ENCODE results near the gene CPN2.

Gene CPN2

DNA sequence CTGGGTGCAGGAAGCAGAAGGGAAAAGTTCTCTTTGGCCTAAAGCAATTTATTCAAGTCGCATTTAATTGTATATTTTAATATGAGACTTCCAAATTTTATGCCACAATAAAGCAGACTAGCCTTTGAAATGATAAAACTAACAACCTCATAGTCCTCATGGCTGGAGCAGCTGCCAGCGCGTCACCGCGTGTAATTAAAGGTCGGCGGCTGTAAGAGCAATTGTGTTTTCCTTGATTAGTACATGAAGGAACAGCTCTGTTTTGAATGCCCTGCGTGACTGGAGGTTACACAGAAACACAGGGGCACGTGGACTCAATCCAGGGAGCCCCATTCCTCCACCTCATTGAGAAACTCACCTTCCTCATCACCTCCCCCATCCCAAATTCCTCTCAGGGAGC is 28.5 kb upstream of the CPN2 start:
- H3K27ac ChIP-seq (ENCODE audit: low read length, poor library complexity, severe bottlenecking), result no peak overlapping the region
- no peak overlapping the region for H4K8ac ChIP-seq (ENCODE audit: low read length)
- no peak overlapping the region for H3K9ac ChIP-seq (ENCODE audit: low read length)
- H2AFZ ChIP-seq (ENCODE audit: low read depth, low read length), result no peak overlapping the region
- H3K4me3 ChIP-seq (ENCODE audit: insufficient read depth in 1 of 2, low read depth in 1 of 2, low read length in 2 of 2), result no peak overlapping the region
- no peak overlapping the region for H3K14ac ChIP-seq (ENCODE audit: low read length in 2 of 2)
- DNase-seq, result no peak
- no peak overlapping the region for H3K4me2 ChIP-seq (ENCODE audit: low read length, poor library complexity, severe bottlenecking)
- no peak overlapping the region for H2BK5ac ChIP-seq (ENCODE audit: low read depth, low read length, poor library complexity, severe bottlenecking)
- H3K4ac ChIP-seq (ENCODE audit: low read depth in 1 of 2, low read length in 2 of 2), result no peak overlapping the region
- no peak overlapping the region for H2AK5ac ChIP-seq (ENCODE audit: low read length, severe bottlenecking)
- no peak overlapping the region for H4K91ac ChIP-seq (ENCODE audit: low read length)
- H2BK15ac ChIP-seq (ENCODE audit: low read depth, poor library complexity, severe bottlenecking), result no peak overlapping the region
- no peaks in the 10 kb centered on the region for H3K79me1 ChIP-seq (replicated peaks; ENCODE audit: low read length, poor library complexity, severe bottlenecking)
- no peaks in the 10 kb centered on the region for H3K9me3 ChIP-seq (ENCODE audit: control insufficient read depth, low read length)
- no peak overlapping the region for H3K18ac ChIP-seq (ENCODE audit: low read depth in 1 of 2, low read length in 2 of 2)
- H3K23ac ChIP-seq (ENCODE audit: low read length in 2 of 2), result no peak overlapping the region
- peaks cover 47 to 48% of the 10 kb centered on the region in 2 experiments for H3K27me3 ChIP-seq (ENCODE audit: control insufficient read depth in 1 of 2, insufficient read depth in 1 of 2, low read length in 2 of 2)
- 89% methylated on average over 8 of the region's 9 CpGs for WGBS
- no peak overlapping the region for H2BK120ac ChIP-seq (ENCODE audit: low read depth, low read length)
- no peaks in the 10 kb centered on the region for H3K36me3 ChIP-seq (ENCODE audit: control insufficient read depth in 1 of 2, insufficient read depth in 2 of 2, low read depth in 1 of 2, low read length in 2 of 2)
- no peak overlapping the region for H2BK12ac ChIP-seq (ENCODE audit: low read length in 2 of 2)
- H3K4me1 ChIP-seq (ENCODE audit: control insufficient read depth, insufficient read depth, low read depth, low read length), result no peaks in the 10 kb centered on the region

DNA sequence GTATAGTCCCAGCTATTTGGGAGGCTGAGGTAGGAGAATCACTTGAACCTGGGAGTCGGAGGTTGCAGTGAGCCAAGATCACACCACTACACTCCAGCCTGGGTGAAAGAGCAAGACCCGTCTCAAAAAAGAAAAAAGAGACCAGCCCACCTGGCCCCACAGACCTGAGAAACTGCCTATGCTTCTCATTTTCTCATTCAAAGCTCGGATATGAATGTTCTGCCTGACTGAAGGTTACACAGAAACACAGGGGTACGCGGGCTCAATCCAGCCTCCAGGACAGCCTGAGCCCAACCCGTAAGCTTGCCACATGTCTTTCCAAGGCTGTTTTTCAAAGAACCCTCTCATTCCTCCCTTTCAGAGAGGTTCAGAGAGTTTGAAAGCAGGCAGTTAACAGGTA is 28.1 kb upstream of the CPN2 start:
- H4K91ac ChIP-seq (ENCODE audit: low read length), result no peak overlapping the region

DNA sequence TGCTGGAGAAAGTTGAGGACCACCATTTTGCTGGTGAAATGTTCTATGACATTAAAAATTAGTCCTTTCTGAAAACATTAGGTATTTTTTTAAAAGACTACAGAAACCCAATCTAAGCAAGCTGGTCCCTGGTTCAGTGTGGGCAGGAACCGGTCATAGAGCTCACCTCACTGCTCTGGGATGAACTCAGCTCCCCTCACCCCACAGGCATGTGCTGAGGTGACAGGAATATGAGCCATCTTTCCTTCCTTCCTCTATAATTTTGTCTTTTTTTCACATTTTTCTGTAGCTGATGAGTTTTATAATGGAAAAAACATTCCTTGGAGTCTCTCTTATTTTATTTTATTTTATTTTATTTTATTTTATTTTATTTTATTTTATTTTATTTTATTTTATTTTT is 26.6 kb upstream of the CPN2 start:
- no peaks in the 10 kb centered on the region for H3K9me3 ChIP-seq (ENCODE audit: control insufficient read depth, low read length)
- no peak overlapping the region for H2AK5ac ChIP-seq (ENCODE audit: low read length, severe bottlenecking)
- H3K27ac ChIP-seq (ENCODE audit: low read length, poor library complexity, severe bottlenecking), result no peak overlapping the region
- H4K91ac ChIP-seq (ENCODE audit: low read length), result no peak overlapping the region
- no peaks in the 10 kb centered on the region for H3K36me3 ChIP-seq (ENCODE audit: control insufficient read depth in 1 of 2, insufficient read depth in 2 of 2, low read depth in 1 of 2, low read length in 2 of 2)
- H2BK12ac ChIP-seq (ENCODE audit: low read length in 2 of 2), result no peak overlapping the region
- no peak overlapping the region for H2BK15ac ChIP-seq (ENCODE audit: low read depth, poor library complexity, severe bottlenecking)
- H3K4ac ChIP-seq (ENCODE audit: low read depth in 1 of 2, low read length in 2 of 2), result no peak overlapping the region
- no peak overlapping the region for H3K18ac ChIP-seq (ENCODE audit: low read depth in 1 of 2, low read length in 2 of 2)
- H3K9ac ChIP-seq (ENCODE audit: low read length), result no peak overlapping the region
- no peak overlapping the region for H3K4me2 ChIP-seq (ENCODE audit: low read length, poor library complexity, severe bottlenecking)
- no peak overlapping the region for H3K23ac ChIP-seq (ENCODE audit: low read length in 2 of 2)
- no peak overlapping the region for H2BK5ac ChIP-seq (ENCODE audit: low read depth, low read length, poor library complexity, severe bottlenecking)
- no peak overlapping the region for H4K8ac ChIP-seq (ENCODE audit: low read length)
- H3K4me1 ChIP-seq (ENCODE audit: control insufficient read depth, insufficient read depth, low read depth, low read length), result no peaks in the 10 kb centered on the region
- DNase-seq, result no peak
- H3K14ac ChIP-seq (ENCODE audit: low read length in 2 of 2), result no peak overlapping the region
- H2BK120ac ChIP-seq (ENCODE audit: low read depth, low read length), result no peak overlapping the region
- 100% methylated on average over 1 of the region's 1 CpG for WGBS
- peaks cover 37 to 45% of the 10 kb centered on the region in 2 experiments for H3K27me3 ChIP-seq (ENCODE audit: control insufficient read depth in 1 of 2, insufficient read depth in 1 of 2, low read length in 2 of 2)
- no peaks in the 10 kb centered on the region for H3K79me1 ChIP-seq (replicated peaks; ENCODE audit: low read length, poor library complexity, severe bottlenecking)
- no peak overlapping the region for H2AFZ ChIP-seq (ENCODE audit: low read depth, low read length)
- H3K4me3 ChIP-seq (ENCODE audit: insufficient read depth in 1 of 2, low read depth in 1 of 2, low read length in 2 of 2), result no peak overlapping the region

More for the DNA sequence above, 28.1 kb upstream of the CPN2 start:
- H3K27me3 ChIP-seq (ENCODE audit: control insufficient read depth in 1 of 2, insufficient read depth in 1 of 2, low read length in 2 of 2), result peaks cover 45% of the 10 kb centered on the region in 2 experiments
- no peak overlapping the region for H2AFZ ChIP-seq (ENCODE audit: low read depth, low read length)
- no peaks in the 10 kb centered on the region for H3K79me1 ChIP-seq (replicated peaks; ENCODE audit: low read length, poor library complexity, severe bottlenecking)
- no peak overlapping the region for H2BK15ac ChIP-seq (ENCODE audit: low read depth, poor library complexity, severe bottlenecking)
- H3K4me1 ChIP-seq (ENCODE audit: control insufficient read depth, insufficient read depth, low read depth, low read length), result no peaks in the 10 kb centered on the region
- no peak overlapping the region for H3K4me3 ChIP-seq (ENCODE audit: insufficient read depth in 1 of 2, low read depth in 1 of 2, low read length in 2 of 2)
- no peak overlapping the region for H3K4ac ChIP-seq (ENCODE audit: low read depth in 1 of 2, low read length in 2 of 2)
- no peak overlapping the region for H4K8ac ChIP-seq (ENCODE audit: low read length)
- H3K27ac ChIP-seq (ENCODE audit: low read length, poor library complexity, severe bottlenecking), result no peak overlapping the region
- H3K18ac ChIP-seq (ENCODE audit: low read depth in 1 of 2, low read length in 2 of 2), result no peak overlapping the region
- WGBS, result 93% methylated on average over 6 of the region's 6 CpGs
- H3K36me3 ChIP-seq (ENCODE audit: control insufficient read depth in 1 of 2, insufficient read depth in 2 of 2, low read depth in 1 of 2, low read length in 2 of 2), result no peaks in the 10 kb centered on the region
- H2BK120ac ChIP-seq (ENCODE audit: low read depth, low read length), result no peak overlapping the region
- H2AK5ac ChIP-seq (ENCODE audit: low read length, severe bottlenecking), result no peak overlapping the region
- H3K9ac ChIP-seq (ENCODE audit: low read length), result no peak overlapping the region
- no peaks in the 10 kb centered on the region for H3K9me3 ChIP-seq (ENCODE audit: control insufficient read depth, low read length)
- no peak overlapping the region for H2BK5ac ChIP-seq (ENCODE audit: low read depth, low read length, poor library complexity, severe bottlenecking)
- no peak overlapping the region for H3K4me2 ChIP-seq (ENCODE audit: low read length, poor library complexity, severe bottlenecking)
- no peak overlapping the region for H3K14ac ChIP-seq (ENCODE audit: low read length in 2 of 2)
- no peak for DNase-seq
- no peak overlapping the region for H2BK12ac ChIP-seq (ENCODE audit: low read length in 2 of 2)
- H3K23ac ChIP-seq (ENCODE audit: low read length in 2 of 2), result no peak overlapping the region

DNA sequence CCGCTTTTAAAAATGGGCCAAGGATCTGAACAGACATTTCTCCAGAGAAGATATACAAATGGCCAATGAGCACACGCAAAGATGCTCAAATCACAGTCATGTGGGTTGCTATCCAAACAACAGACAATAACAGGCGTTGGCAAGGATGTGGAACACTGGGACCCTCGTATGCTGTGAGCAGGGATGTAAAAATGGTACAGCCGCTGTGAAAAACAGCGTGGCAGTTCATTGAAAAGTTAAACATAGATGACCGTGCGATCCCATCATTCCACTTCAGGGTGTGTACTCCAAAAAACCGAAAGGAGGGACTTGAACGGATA is 25.1 kb upstream of the CPN2 start:
- Histone ChIP-seq H2BK5ac (ENCODE audit: low read depth, low read length, poor library complexity, severe bottlenecking) (no peak overlapping the region), H2AFZ (ENCODE audit: low read depth, low read length) (no peak overlapping the region), H3K27ac (ENCODE audit: low read length, poor library complexity, severe bottlenecking) (no peak overlapping the region), H3K4me1 (ENCODE audit: control insufficient read depth, insufficient read depth, low read depth, low read length) (no peaks in the 10 kb centered on the region), H3K27me3 (ENCODE audit: control insufficient read depth in 1 of 2, insufficient read depth in 1 of 2, low read length in 2 of 2) (peaks cover 33 to 45% of the 10 kb centered on the region in 2 experiments), H3K4me2 (ENCODE audit: low read length, poor library complexity, severe bottlenecking) (no peak overlapping the region), H2AK5ac (ENCODE audit: low read length, severe bottlenecking) (no peak overlapping the region), H3K23ac (ENCODE audit: low read length in 2 of 2) (no peak overlapping the region), H2BK120ac (ENCODE audit: low read depth, low read length) (no peak overlapping the region), H4K91ac (ENCODE audit: low read length) (no peak overlapping the region), H3K4me3 (ENCODE audit: insufficient read depth in 1 of 2, low read depth in 1 of 2, low read length in 2 of 2) (no peak overlapping the region), H3K79me1 (replicated peaks; ENCODE audit: low read length, poor library complexity, severe bottlenecking) (no peaks in the 10 kb centered on the region), H4K8ac (ENCODE audit: low read length) (peak overlapping the region; percentile 64), H2BK12ac (ENCODE audit: low read length in 2 of 2) (no peak overlapping the region), H3K4ac (ENCODE audit: low read depth in 1 of 2, low read length in 2 of 2) (no peak overlapping the region), H3K36me3 (ENCODE audit: control insufficient read depth in 1 of 2, insufficient read depth in 2 of 2, low read depth in 1 of 2, low read length in 2 of 2) (no peaks in the 10 kb centered on the region), H3K9ac (ENCODE audit: low read length) (no peak overlapping the region), H3K14ac (ENCODE audit: low read length in 2 of 2) (no peak overlapping the region), H3K18ac (ENCODE audit: low read depth in 1 of 2, low read length in 2 of 2) (no peak overlapping the region), H2BK15ac (ENCODE audit: low read depth, poor library complexity, severe bottlenecking) (no peak overlapping the region), H3K9me3 (ENCODE audit: control insufficient read depth, low read length) (no peaks in the 10 kb centered on the region)
- no peak for DNase-seq
- WGBS, result 96% methylated on average over 10 of the region's 10 CpGs

Measured in mesenchymal stem cell (in vitro differentiated cells and primary cell).